Pancreas (tissue), 10 donors: Measurements from ENCODE around the gene OST4. TPM values are rescaled to one million over a fixed set of nuclear protein-coding genes. Genes with fewer than 3 reads are reported as not detected.
A peak's percentile ranks its signal among the peaks of the same experiment; 100 is the strongest.

Experiments
- ATAC-seq, 4 donors: fragments of 200-7000 bp; cut with Tn5 transposase; one replicate each; pipeline versions ENCODE4 v1.8.0 to v1.9.1; 2020; ENCODE audit warnings: mild to moderate bottlenecking in 4 of 4, moderate library complexity in 4 of 4
- DNase-seq, 6 donors: peaks; one replicate each; pipeline ENCODE4 v3.0.0-alpha.2; 2020
- FAIRE-seq: peaks from 2 replicates; lab custom pipeline; 2012; peaks lifted over from hg19 to GRCh38; lab: Jason Lieb, UNC
- H3K27ac ChIP-seq, 4 donors: fragments of 200-600 bp; sonication (generic); 1 replicate in 3 of 4; 2 replicates in 1 of 4; pipeline versions ENCODE4 v1.5.0 to v1.8.0; 2020
- H3K27me3 ChIP-seq, 4 donors: fragments of 200-600 bp; one replicate each; pipeline ENCODE4 v1.8.0; 2021
- H3K36me3 ChIP-seq, 3 donors: fragments of 200-600 bp; sonication (generic) in 1 of 3; one replicate each; pipeline versions ENCODE4 v1.5.0 to v1.8.0; 2020 to 2021
- H3K4me1 ChIP-seq, 3 donors: fragments of 200-600 bp; one replicate each; pipeline ENCODE4 v1.8.0; 2021
- H3K4me3 ChIP-seq, 4 donors: fragments of 200-600 bp; sonication (generic) in 2 of 4; one replicate each; pipeline versions ENCODE4 v1.5.0 to v1.8.0; 2020 to 2021
- H3K9me3 ChIP-seq, 4 donors: fragments of 200-600 bp; one replicate each; pipeline ENCODE4 v1.8.0; 2021
- WGBS, 2 donors: extraction: QIAGEN DNeasy Blood & Tissue Kit; methylation state at CpG; one replicate each; pipeline ENCODE4 v1.1.7; 2013; 5-methylcytosine and 5-hydroxymethylcytosine counted together
- intact Hi-C, 3 donors: fragments of 100-400 bp; cut with DNase I; formaldehyde crosslinking; loops; one replicate each; pipeline versions ENCODE4 v1.11.1 to v1.14.2; 2022
- polyA plus RNA-seq, 2 donors: library from polyadenylated mRNA; stranded (reverse); fragments of 200-250 nt; gene quantifications; one replicate each; pipeline ENCODE4 v1.2.3, GENCODE V29; 2013
- total RNA-seq, 6 donors: library from RNA; stranded (reverse); fragmentation: NEBNext Ultra II Directional in 4 of 6; extraction: Animal tissue kit (Norgen Biotek cat#: 25700) in 4 of 6; gene quantifications; one replicate each; pipeline versions ENCODE4 v1.2.1 to v1.2.4, GENCODE V29; 2021 to 2023
- TF ChIP-seq, protein P1 (sequence below), 4 donors: fragments of 200-600 bp; sonication (generic) in 3 of 4; IDR thresholded peaks; one replicate each; pipeline versions ENCODE4 v1.5.0 to v1.8.0; 2021; ENCODE audit warnings: antibody characterized with exemption in 4 of 4
- donor health status: healthy with polysubstance abuse.
- donor health status: DM: no; HTN: no; CAD: no; lungs with moderate emphysema.
- donor health status: DM: no; HTN: no; CAD: no.
- donor health status: control.
- donor health status: control.
- donor health status: Bipolar disorder and iron deficiency.
- donor health status: DM: yes; HTN: yes; CAD: no.
- donor health status: DM: no; HTN: no; CAD: no.
- donor health status: DM: no; HTN: no; CAD: no.
- donor health status: DM: yes; HTN: yes; CAD: no.

OST4 gene
- total and polyA plus RNA-seq, 8 donors, result 76.6 to 188 (median 120) TPM

DNA sequence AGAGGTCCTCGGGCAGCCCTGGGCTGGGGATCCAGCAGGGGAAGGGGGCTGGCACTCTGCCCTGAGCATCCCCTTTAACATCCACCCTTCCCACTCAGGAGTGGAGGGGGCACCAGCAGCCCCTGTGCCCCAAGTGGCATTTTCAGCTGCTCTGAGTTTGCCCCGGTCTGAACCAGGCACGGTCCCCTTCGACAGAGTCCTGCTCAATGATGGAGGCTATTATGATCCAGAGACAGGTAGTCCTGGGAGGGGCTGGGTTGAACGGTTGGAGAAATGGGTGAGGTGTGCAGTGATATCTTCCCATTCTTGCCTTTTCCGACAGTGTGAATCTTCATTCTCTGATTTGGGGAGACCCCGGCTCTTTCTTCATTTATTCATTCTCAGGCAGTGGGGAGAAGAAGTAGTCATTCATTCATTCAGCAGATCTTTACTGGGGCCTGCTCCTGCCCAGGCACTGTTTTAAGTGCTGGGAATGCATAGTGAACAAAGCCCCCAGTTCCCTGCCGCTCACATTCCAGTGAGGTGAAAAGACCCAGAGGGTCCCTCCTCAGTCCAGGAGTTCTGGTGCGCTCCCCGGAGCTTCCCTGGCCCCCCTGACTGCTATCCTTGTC lies 13.7 kb upstream of the OST4 start:
- Histone ChIP-seq H3K27me3 (no peaks in the 10 kb centered on the region), H3K4me1 (peaks cover 0 to 18% (median 0%) of the 10 kb centered on the region in 3 donors), H3K27ac (peak overlapping the region in 3 of 4 donors; percentile 66 to 83 (median 79)), H3K4me3 (peak overlapping the region in 3 of 4 donors; percentile 50 to 73 (median 58)), H3K36me3 (no peaks in the 10 kb centered on the region), H3K9me3 (no peaks in the 10 kb centered on the region)
- TF ChIP-seq, protein P1, sequence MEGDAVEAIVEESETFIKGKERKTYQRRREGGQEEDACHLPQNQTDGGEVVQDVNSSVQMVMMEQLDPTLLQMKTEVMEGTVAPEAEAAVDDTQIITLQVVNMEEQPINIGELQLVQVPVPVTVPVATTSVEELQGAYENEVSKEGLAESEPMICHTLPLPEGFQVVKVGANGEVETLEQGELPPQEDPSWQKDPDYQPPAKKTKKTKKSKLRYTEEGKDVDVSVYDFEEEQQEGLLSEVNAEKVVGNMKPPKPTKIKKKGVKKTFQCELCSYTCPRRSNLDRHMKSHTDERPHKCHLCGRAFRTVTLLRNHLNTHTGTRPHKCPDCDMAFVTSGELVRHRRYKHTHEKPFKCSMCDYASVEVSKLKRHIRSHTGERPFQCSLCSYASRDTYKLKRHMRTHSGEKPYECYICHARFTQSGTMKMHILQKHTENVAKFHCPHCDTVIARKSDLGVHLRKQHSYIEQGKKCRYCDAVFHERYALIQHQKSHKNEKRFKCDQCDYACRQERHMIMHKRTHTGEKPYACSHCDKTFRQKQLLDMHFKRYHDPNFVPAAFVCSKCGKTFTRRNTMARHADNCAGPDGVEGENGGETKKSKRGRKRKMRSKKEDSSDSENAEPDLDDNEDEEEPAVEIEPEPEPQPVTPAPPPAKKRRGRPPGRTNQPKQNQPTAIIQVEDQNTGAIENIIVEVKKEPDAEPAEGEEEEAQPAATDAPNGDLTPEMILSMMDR (IDR thresholded peaks at IDR 0.05), result no peak
- WGBS, 2 donors, result 53 to 57% methylated on average over 10 of the region's 10 CpGs
- ATAC-seq (no peak), DNase-seq (peak in 1 of 6 donors; percentile 65), FAIRE-seq (no peak)
- intact Hi-C loops, result loop anchor here in 1 of 3 donors (10.0 kb wide), 1 partner anchor 120 kb away; no protein-coding TSS in a partner anchor

DNA sequence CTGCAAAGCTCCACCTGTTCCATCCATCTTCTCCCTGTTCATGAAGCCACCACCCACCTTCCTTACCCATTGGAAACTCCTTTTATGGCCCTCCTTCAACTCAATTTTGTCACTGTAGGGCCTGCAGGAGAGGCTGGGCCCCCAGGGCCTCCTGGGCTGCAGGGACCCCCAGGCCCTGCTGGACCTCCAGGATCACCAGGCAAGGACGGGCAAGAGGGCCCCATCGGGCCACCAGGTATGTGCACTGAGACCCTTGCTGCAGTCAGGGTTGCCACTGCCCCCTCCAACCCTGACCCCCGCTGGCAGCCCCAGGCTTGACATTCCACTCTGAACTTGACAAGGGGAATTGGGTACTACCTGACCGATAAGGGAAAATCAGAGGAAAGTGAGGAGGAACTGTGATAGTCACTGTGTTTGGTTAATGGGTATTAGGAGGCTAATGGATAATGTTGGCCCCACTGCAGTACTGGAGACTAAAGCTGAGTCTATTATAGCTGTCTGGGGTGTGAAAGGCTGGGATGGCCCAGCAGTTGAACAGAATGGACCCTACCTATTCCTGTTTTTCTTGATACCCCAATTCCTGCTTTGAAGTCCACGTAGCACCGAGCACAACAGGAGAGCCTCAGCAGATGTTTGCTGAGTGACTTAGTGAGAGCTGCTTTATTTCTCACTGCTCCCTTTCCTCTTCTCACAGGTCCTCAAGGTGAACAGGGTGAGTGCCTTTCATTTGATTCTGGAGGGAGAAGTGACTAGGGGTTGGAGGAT lies 13.0 kb upstream of the OST4 start:
- no peak for FAIRE-seq
- peaks cover 0 to 18% (median 0%) of the 10 kb centered on the region in 3 donors for H3K4me1 ChIP-seq
- no peak overlapping the region for H3K4me3 ChIP-seq
- no peak for ATAC-seq
- no peaks in the 10 kb centered on the region for H3K36me3 ChIP-seq
- no peaks in the 10 kb centered on the region for H3K9me3 ChIP-seq
- TF ChIP-seq, protein P1 (IDR thresholded peaks at IDR 0.05), result no peak
- H3K27me3 ChIP-seq, result no peaks in the 10 kb centered on the region
- intact Hi-C loops, result loop anchor here in 1 of 3 donors (10.0 kb wide), 1 partner anchor 120 kb away; no protein-coding TSS in a partner anchor
- DNase-seq, result peak in 1 of 6 donors; percentile 63
- WGBS, 2 donors, result 82 to 86% methylated on average over 6 of the region's 6 CpGs
- no peak overlapping the region for H3K27ac ChIP-seq

DNA sequence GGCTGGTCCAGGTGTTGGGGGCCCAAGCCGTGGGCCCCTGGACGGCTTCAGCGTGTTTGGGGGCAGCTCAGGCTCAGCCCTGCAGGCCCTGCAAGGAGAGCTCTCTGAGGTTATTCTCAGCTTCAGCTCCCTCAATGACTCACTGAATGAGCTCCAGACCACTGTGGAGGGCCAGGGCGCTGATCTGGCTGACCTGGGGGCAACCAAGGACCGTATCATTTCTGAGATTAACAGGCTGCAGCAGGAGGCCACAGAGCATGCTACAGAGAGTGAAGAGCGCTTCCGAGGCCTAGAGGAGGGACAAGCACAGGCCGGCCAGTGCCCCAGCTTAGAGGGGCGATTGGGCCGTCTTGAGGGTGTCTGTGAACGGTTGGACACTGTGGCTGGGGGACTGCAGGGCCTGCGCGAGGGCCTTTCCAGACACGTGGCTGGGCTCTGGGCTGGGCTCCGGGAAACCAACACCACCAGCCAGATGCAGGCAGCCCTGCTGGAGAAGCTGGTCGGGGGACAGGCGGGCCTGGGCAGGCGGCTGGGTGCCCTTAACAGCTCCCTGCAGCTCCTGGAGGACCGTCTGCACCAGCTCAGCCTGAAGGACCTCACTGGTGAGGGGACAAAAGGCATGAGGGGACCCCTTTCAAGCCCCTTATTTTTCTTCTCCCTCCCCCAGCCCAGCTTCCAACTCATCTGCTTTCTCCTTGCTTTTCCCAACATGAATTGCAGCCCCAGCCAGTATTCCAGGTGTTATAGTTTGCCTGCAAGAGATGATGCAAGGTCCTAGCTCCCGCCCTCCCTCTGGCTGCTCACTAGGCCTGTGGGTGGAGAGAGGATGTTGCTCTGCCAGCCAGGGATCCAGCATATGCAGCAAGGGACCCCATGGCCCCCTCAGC lies 12.2 kb upstream of the OST4 start:
- DNase-seq, result peak in 1 of 6 donors; percentile 70
- peaks cover 0 to 18% (median 0%) of the 10 kb centered on the region in 3 donors for H3K4me1 ChIP-seq
- ATAC-seq, result no peak
- H3K4me3 ChIP-seq, result no peak overlapping the region
- H3K27ac ChIP-seq, result no peak overlapping the region
- WGBS, 2 donors, result 78 to 80% methylated on average over 20 of the region's 20 CpGs
- TF ChIP-seq, protein P1 (IDR thresholded peaks at IDR 0.05), result no peak
- no peaks in the 10 kb centered on the region for H3K9me3 ChIP-seq
- intact Hi-C loops, result loop anchor here in 1 of 3 donors (10.0 kb wide), 1 partner anchor 119 kb away; no protein-coding TSS in a partner anchor
- no peak for FAIRE-seq
- H3K36me3 ChIP-seq, result no peaks in the 10 kb centered on the region
- no peaks in the 10 kb centered on the region for H3K27me3 ChIP-seq

DNA sequence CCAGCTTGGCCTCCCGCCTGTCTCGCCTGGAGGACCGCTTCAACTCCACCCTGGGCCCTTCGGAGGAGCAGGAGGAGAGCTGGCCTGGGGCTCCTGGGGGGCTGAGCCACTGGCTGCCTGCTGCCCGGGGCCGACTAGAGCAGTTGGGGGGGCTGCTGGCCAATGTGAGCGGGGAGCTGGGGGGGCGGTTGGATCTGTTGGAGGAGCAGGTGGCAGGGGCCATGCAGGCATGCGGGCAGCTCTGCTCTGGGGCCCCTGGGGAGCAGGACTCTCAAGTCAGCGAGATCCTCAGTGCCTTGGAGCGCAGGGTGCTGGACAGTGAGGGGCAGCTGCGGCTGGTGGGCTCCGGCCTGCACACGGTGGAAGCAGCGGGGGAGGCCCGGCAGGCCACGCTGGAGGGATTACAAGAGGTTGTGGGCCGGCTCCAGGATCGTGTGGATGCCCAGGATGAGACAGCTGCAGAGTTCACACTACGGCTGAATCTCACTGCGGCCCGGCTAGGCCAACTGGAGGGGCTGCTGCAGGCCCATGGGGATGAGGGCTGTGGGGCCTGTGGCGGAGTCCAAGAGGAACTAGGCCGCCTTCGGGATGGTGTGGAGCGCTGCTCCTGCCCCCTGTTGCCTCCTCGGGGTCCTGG lies 11.4 kb upstream of the OST4 start:
- no peak overlapping the region for H3K27ac ChIP-seq

More for the DNA sequence above, 11.4 kb upstream of the OST4 start:
- Histone ChIP-seq H3K9me3 (no peaks in the 10 kb centered on the region), H3K27me3 (no peaks in the 10 kb centered on the region), H3K4me3 (no peak overlapping the region), H3K4me1 (peaks cover 0 to 18% (median 0%) of the 10 kb centered on the region in 3 donors), H3K36me3 (no peaks in the 10 kb centered on the region)
- FAIRE-seq (no peak), DNase-seq (peak in 1 of 6 donors; percentile 68), ATAC-seq (no peak)
- intact Hi-C loops, result loop anchor here in 1 of 3 donors (10.0 kb wide), 1 partner anchor 118 kb away; no protein-coding TSS in a partner anchor
- TF ChIP-seq, protein P1 (IDR thresholded peaks at IDR 0.05), result no peak
- 81 to 84% methylated on average over 25 to 27 of the region's 27 CpGs for WGBS, 2 donors
